HCT116 (cell line): ENCODE data around the gene HRC. TPM values are rescaled to one million over a fixed set of nuclear protein-coding genes. Genes with fewer than 3 reads are reported as not detected.

Source experiments
- ATAC-seq: fragments of 200-7000 bp; cut with Tn5 transposase; 2 replicates; pipeline ENCODE4 v1.9.1; 2020; ENCODE audit warnings: mild to moderate bottlenecking, moderate library complexity
- BruUV-seq: library from RNA; stranded (reverse); fragments of 400-500 nt; replicated peaks from 2 replicates; lab custom pipeline; 2021; lab: Mats Ljungman, UMichigan
- CTCF ChIA-PET: fragments of 300-600 bp; sonication (Branson Sonifier 250); formaldehyde crosslinking; loops from one replicate; lab custom pipeline; 2021; ENCODE audit warnings: antibody characterized with exemption; lab: Charles Lee
- POLR2A ChIA-PET: fragments of 300-600, 350-600 bp; sonication (Branson Sonifier 250); formaldehyde crosslinking; loops from one replicate; lab custom pipeline; 2021; ENCODE audit warnings: antibody characterized with exemption; lab: Charles Lee
- RAD21 ChIA-PET, 2 experiments: fragments of 300-600 bp; sonication (Branson Sonifier 250); formaldehyde crosslinking; loops; one replicate each; lab custom pipeline; 2023; ENCODE audit warnings: low total read pairs in 2 of 2; ENCODE audit not compliant: uncharacterized antibody in 2 of 2, unreplicated experiment in 2 of 2, low non-redundant PET in 1 of 2; lab: Charles Lee
- DNase-seq: peaks from one replicate; pipeline ENCODE4 v3.0.0-alpha.2; 2010; ENCODE audit warnings: low read depth, low spot score
- H2AFZ ChIP-seq: fragments of 200-600 bp; shearing (Covaris generic), sonication (generic); 2 replicates; pipeline ENCODE4 v1.6.1; 2017; ENCODE audit warnings: low read depth, mixed run types, mixed read lengths, antibody characterized with exemption, low read length; ENCODE audit not compliant: poor library complexity, severe bottlenecking
- H3K27ac ChIP-seq: 2 replicates; pipeline ENCODE4 v1.5.1; 2012; ENCODE audit warnings: low read depth, low read length
- H3K27me3 ChIP-seq: fragments of 200-600 bp; sonication (generic); 2 replicates; pipeline ENCODE4 v1.6.1; 2016; ENCODE audit warnings: mixed run types, low read length, mixed read lengths; ENCODE audit not compliant: insufficient read depth
- H3K36me3 ChIP-seq, 2 experiments: fragments of 200-500 bp in 1 of 2; fragments of 200-600 bp in 1 of 2; sonication (Bioruptor generic) in 1 of 2; sonication (generic) in 1 of 2; 2 replicates each; pipeline versions ENCODE4 v1.5.1 to v1.6.1; 2014 to 2016; ENCODE audit warnings: low read length in 2 of 2, inconsistent platforms in 1 of 2, mixed read lengths in 1 of 2, mixed run types in 1 of 2; ENCODE audit not compliant: insufficient read depth in 2 of 2, control insufficient read depth in 1 of 2
- H3K4me1 ChIP-seq, 2 experiments: fragments of 200-600 bp in 1 of 2; sonication (generic) in 1 of 2; 2 replicates each; pipeline versions ENCODE4 v1.5.1 to v1.6.1; 2012 to 2017; ENCODE audit warnings: low read length in 2 of 2, inconsistent platforms in 1 of 2, mild to moderate bottlenecking in 1 of 2, mixed read lengths in 1 of 2, mixed run types in 1 of 2, moderate library complexity in 1 of 2; ENCODE audit not compliant: insufficient read depth in 2 of 2, control insufficient read depth in 1 of 2
- H3K4me2 ChIP-seq: fragments of 200-600 bp; sonication (generic); 2 replicates; pipeline ENCODE4 v1.6.1; 2017; ENCODE audit warnings: mixed run types, low read length, mixed read lengths
- H3K4me3 ChIP-seq, 2 experiments: fragments of 200-600 bp in 1 of 2; sonication (generic) in 1 of 2; replicated peaks in 1 of 2; 2 replicates each; pipeline ENCODE4 v1.5.1; 2011 to 2016; ENCODE audit warnings: low read length in 2 of 2, control low read depth in 1 of 2, low read depth in 1 of 2, mild to moderate bottlenecking in 1 of 2, mixed read lengths in 1 of 2, mixed run types in 1 of 2
- H3K79me2 ChIP-seq: fragments of 200-600 bp; sonication (generic); 2 replicates; pipeline ENCODE4 v1.6.1; 2017; ENCODE audit warnings: mild to moderate bottlenecking, mixed run types, low read length, moderate library complexity, mixed read lengths; ENCODE audit not compliant: insufficient read depth
- H3K9ac ChIP-seq: fragments of 200-600 bp; sonication (generic); 2 replicates; pipeline ENCODE4 v1.6.1; 2016; ENCODE audit warnings: low read length, mixed read lengths
- H3K9me2 ChIP-seq: fragments of 200-600 bp; sonication (generic), shearing (Covaris generic); 2 replicates; pipeline ENCODE4 v1.6.1; 2017; ENCODE audit warnings: mixed run types, mild to moderate bottlenecking, moderate library complexity; ENCODE audit not compliant: insufficient read depth
- H3K9me3 ChIP-seq, 2 experiments: fragments of 200-500 bp in 1 of 2; fragments of 200-600 bp in 1 of 2; sonication (Bioruptor generic) in 1 of 2; sonication (generic) in 1 of 2; 2 replicates each; pipeline ENCODE4 v1.6.1; 2014 to 2017; ENCODE audit warnings: low read length in 2 of 2, mixed read lengths in 2 of 2, inconsistent platforms in 1 of 2, low read depth in 1 of 2, mild to moderate bottlenecking in 1 of 2, mixed run types in 1 of 2, moderate library complexity in 1 of 2; ENCODE audit not compliant: control insufficient read depth in 1 of 2, insufficient read depth in 1 of 2
- H4K20me1 ChIP-seq: fragments of 200-600 bp; sonication (generic), shearing (Covaris generic); 2 replicates; pipeline ENCODE4 v1.6.1; 2017; ENCODE audit warnings: mixed run types, mild to moderate bottlenecking, moderate library complexity; ENCODE audit not compliant: insufficient read depth
- EGR1 ChIP-seq: IDR thresholded peaks from 2 replicates; pipeline ENCODE4 v1.6.1; 2012; ENCODE audit warnings: low read depth
- EZH2phosphoT487 ChIP-seq: fragments of 200-600 bp; IDR thresholded peaks from 2 replicates; pipeline ENCODE4 v1.6.1; 2018; ENCODE audit warnings: antibody characterized with exemption, borderline replicate concordance
- FOSL1 ChIP-seq: IDR thresholded peaks from 2 replicates; pipeline ENCODE4 v1.6.1; 2012; ENCODE audit warnings: low read depth
- JUND ChIP-seq: IDR thresholded peaks from 2 replicates; pipeline ENCODE4 v1.6.1; 2012
- POLR2A ChIP-seq: IDR thresholded peaks from 2 replicates; pipeline ENCODE4 v1.7.0; 2011; ENCODE audit warnings: borderline replicate concordance; ENCODE audit not compliant: insufficient read depth, insufficient read length; ENCODE audit errors: extremely low read depth
- POLR2AphosphoS5 ChIP-seq: IDR thresholded peaks from 2 replicates; pipeline ENCODE4 v1.6.1; 2011; ENCODE audit warnings: mild to moderate bottlenecking, low read depth, low read length, moderate library complexity
- RAD21 ChIP-seq: IDR thresholded peaks from 2 replicates; pipeline ENCODE4 v1.6.1; 2012; ENCODE audit warnings: low read depth, mild to moderate bottlenecking
- SIN3A ChIP-seq: IDR thresholded peaks from 2 replicates; pipeline ENCODE4 v1.6.1; 2012; ENCODE audit warnings: low read depth
- SP1 ChIP-seq: IDR thresholded peaks from 2 replicates; pipeline ENCODE4 v1.6.1; 2012; ENCODE audit warnings: low read depth
- SRF ChIP-seq: IDR thresholded peaks from 2 replicates; pipeline ENCODE4 v1.6.1; 2012; ENCODE audit warnings: low read depth
- TCF7L2 ChIP-seq: IDR thresholded peaks from 2 replicates; pipeline ENCODE4 v1.7.0; 2011; ENCODE audit warnings: borderline replicate concordance, inconsistent platforms; ENCODE audit not compliant: insufficient read depth, insufficient read length; ENCODE audit errors: extremely low read depth
- YY1 ChIP-seq: IDR thresholded peaks from 2 replicates; pipeline ENCODE4 v1.6.1; 2011; ENCODE audit warnings: low read length, low read depth, moderate library complexity, mild to moderate bottlenecking; ENCODE audit not compliant: insufficient replicate concordance; ENCODE audit errors: extremely low read depth
- ZBTB33 ChIP-seq: IDR thresholded peaks from 2 replicates; pipeline ENCODE4 v1.6.1; 2011; ENCODE audit warnings: mild to moderate bottlenecking, low read length, moderate library complexity; ENCODE audit not compliant: insufficient replicate concordance; ENCODE audit errors: extremely low read depth
- ZFX ChIP-seq: fragments of 450-650 bp; IDR thresholded peaks from 2 replicates; pipeline ENCODE4 v1.6.1; 2017
- ZNF274 ChIP-seq: fragments of 200-500 bp; sonication (Bioruptor generic); IDR thresholded peaks from 2 replicates; pipeline ENCODE4 v1.6.1; 2014; ENCODE audit warnings: mild to moderate bottlenecking, low read depth, low read length, inconsistent platforms
- intact Hi-C: fragments of 100-400 bp; cut with micrococcal nuclease; formaldehyde crosslinking; loops from 2 replicates; pipeline ENCODE4 v1.10.0; 2022
- total RNA-seq: library from RNA; stranded (reverse); gene quantifications from one replicate; pipeline ENCODE4 v1.2.1, GENCODE V29; 2021; ENCODE audit not compliant: unreplicated experiment
- TF ChIP-seq, protein P1 (sequence below): IDR thresholded peaks from 2 replicates; pipeline ENCODE4 v1.6.1; 2012; ENCODE audit warnings: low read depth
- TF ChIP-seq, protein P2 (sequence below): IDR thresholded peaks from 2 replicates; pipeline ENCODE4 v1.6.1; 2012

The HRC gene
- total RNA-seq, 1 experiment from 2014 or later, result not detected

- H2AFZ ChIP-seq, result no peak overlapping the region
Measured at GRCh38 chr19:49150106-49150943, 4.9 kb downstream of the HRC start.

More at GRCh38 chr19:49150106-49150943, 4.9 kb downstream of the HRC start:
- Histone ChIP-seq H3K4me2 (peak overlapping the region; percentile 99), H3K4me1 (peaks cover 25 to 55% of the 10 kb centered on the region in 2 experiments), H3K9me2 (no peaks in the 10 kb centered on the region), H3K36me3 (no peaks in the 10 kb centered on the region), H4K20me1 (no peaks in the 10 kb centered on the region), H3K9me3 (no peaks in the 10 kb centered on the region), H3K9ac (peak overlapping the region; percentile 98), H3K27ac (peak overlapping the region; percentile 94), H3K27me3 (no peaks in the 10 kb centered on the region), H3K79me2 (no peaks in the 10 kb centered on the region), H3K4me3 (peak overlapping the region; percentile 90 to 95)
- BruUV-seq, result TSS peak; percentile 85
- ATAC-seq, result peak; percentile 39
- POLR2A ChIA-PET, result interaction anchor here (0.8 to 2.3 kb wide), 7 partner anchors 15 to 58 kb away, joined by 3 to 9 read pairs (median 4); partner anchors contain the start of gene LIN7B
- CTCF ChIA-PET, result interaction anchor here (0.6 to 3.0 kb wide), 5 partner anchors 14 to 531 kb away, joined by 3 to 17 read pairs (median 5); partner anchors contain the start of genes GYS1 and RUVBL2
- DNase-seq, result peak; percentile 76
- TF ChIP-seq SRF, result no peak
- TF ChIP-seq, protein P1, sequence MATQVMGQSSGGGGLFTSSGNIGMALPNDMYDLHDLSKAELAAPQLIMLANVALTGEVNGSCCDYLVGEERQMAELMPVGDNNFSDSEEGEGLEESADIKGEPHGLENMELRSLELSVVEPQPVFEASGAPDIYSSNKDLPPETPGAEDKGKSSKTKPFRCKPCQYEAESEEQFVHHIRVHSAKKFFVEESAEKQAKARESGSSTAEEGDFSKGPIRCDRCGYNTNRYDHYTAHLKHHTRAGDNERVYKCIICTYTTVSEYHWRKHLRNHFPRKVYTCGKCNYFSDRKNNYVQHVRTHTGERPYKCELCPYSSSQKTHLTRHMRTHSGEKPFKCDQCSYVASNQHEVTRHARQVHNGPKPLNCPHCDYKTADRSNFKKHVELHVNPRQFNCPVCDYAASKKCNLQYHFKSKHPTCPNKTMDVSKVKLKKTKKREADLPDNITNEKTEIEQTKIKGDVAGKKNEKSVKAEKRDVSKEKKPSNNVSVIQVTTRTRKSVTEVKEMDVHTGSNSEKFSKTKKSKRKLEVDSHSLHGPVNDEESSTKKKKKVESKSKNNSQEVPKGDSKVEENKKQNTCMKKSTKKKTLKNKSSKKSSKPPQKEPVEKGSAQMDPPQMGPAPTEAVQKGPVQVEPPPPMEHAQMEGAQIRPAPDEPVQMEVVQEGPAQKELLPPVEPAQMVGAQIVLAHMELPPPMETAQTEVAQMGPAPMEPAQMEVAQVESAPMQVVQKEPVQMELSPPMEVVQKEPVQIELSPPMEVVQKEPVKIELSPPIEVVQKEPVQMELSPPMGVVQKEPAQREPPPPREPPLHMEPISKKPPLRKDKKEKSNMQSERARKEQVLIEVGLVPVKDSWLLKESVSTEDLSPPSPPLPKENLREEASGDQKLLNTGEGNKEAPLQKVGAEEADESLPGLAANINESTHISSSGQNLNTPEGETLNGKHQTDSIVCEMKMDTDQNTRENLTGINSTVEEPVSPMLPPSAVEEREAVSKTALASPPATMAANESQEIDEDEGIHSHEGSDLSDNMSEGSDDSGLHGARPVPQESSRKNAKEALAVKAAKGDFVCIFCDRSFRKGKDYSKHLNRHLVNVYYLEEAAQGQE, result no peak
- no peak for TF ChIP-seq EZH2phosphoT487
- TF ChIP-seq ZNF274, result no peak
- peak; percentile 70; the same call in 1 of the 2 replicates for TF ChIP-seq SIN3A
- TF ChIP-seq POLR2AphosphoS5, result peak; percentile 58
- no peak for TF ChIP-seq EGR1
- peak; percentile 72; the same call in 1 of the 2 replicates for TF ChIP-seq SP1
- no peak for TF ChIP-seq ZBTB33
- TF ChIP-seq, protein P2, sequence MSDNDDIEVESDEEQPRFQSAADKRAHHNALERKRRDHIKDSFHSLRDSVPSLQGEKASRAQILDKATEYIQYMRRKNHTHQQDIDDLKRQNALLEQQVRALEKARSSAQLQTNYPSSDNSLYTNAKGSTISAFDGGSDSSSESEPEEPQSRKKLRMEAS, result peak; percentile 71
- peak; percentile 65; the same call in 1 of the 2 replicates for TF ChIP-seq ZFX
- TF ChIP-seq FOSL1, result no peak
- TF ChIP-seq TCF7L2, result no peak
- peak; percentile 24 for TF ChIP-seq YY1
- TF ChIP-seq JUND, result peak; percentile 43
- no peak for TF ChIP-seq RAD21
- TF ChIP-seq POLR2A, result peak; percentile 50
- RAD21 ChIA-PET, result interaction anchor here in 1 of 2 experiments (0.7 kb wide), 1 partner anchor 91 kb away, joined by 3 read pairs; no protein-coding TSS in a partner anchor
- intact Hi-C loops, result no loop called here
